DLD1 (cell line): ENCODE data around the gene TBC1D10A.

Experiments used
- in situ Hi-C: cut with HindIII; loops from 2 replicates; pipeline ENCODE4 v1.10.0; 2017; ENCODE audit warnings: low sequenced_read_pairs

The TBC1D10A gene

GRCh38 chr22:30249049-30250038 lies 77.4 kb downstream of the TBC1D10A start:
- in situ Hi-C loops: no loop called here

DNA sequence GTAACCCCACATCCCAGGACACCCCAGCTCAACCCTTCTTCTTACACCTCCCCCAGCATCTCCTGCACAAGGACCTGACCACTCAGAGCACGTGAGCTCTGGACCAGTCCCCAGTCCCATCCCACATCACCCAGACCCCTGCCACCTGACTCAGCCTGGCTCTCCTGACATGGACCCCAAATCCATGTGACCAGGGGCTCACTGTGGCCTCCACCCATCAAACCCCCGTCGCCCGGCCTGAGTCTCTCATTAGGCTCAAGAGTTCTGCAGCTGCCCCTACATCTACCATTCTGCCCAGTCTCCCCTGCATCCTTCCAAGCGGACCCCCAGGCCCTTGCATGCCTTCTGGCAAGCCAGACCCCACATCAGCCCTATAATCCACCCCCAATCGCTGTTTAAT lies 78.3 kb downstream of the TBC1D10A start:
- in situ Hi-C loops: no loop called here

- in situ Hi-C loops: no loop called here
These were observed 78.8 kb downstream of the TBC1D10A start for GRCh38 chr22:30247974-30248373.

- in situ Hi-C loops: no loop called here
These were observed 79.2 kb downstream of the TBC1D10A start for GRCh38 chr22:30247561-30247960.

GRCh38 chr22:30246814-30247376 lies 79.8 kb downstream of the TBC1D10A start:
- in situ Hi-C loops: no loop called here

DNA sequence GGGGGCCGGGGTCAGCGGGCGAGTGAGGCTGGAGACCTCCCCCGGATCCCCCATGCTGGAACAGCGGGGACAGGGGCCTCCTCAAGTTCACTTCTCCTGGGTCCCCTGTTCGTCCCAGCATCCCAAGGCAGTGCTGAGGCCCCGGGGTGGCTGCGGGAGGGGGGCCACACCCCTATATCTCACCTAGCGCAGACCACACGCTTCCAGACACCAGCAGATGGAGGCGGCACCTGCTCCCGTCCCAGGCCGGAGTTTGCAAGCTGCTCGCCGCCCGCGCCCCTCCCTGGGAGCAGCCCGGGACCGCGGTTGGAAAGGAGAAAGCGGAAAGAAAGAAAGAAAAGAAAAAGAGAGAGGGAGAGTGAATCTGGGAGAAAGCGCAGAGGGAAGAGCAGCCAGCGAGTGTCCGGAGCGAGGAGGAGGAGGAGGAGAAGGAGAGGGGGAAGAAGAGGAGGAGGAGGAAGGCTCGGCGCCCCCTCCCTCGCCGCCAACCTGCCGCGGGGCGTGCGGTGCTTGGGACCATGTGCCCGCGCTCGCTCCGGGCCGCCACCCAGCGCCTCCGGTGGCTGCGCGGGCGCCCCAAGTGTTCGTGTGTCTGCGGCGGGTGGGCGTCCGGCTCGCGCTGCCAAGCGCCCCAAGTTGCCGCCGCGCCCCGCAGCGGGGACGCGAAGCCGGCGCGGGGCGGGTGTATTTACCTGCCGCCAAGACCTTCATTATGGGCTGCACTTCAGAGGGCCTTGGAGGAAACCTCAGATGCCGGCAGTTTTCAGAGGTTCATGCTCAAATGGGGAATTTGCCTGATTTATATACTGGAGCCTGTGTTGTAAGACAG lies 80.5 kb downstream of the TBC1D10A start, which contains the start of gene LIF:
Gene LIF (minus strand): TSS at position 775 of the 829 bp plus-strand sequence. CDS start 64 bp downstream, at position 711.
- in situ Hi-C loops: no loop called here

DNA sequence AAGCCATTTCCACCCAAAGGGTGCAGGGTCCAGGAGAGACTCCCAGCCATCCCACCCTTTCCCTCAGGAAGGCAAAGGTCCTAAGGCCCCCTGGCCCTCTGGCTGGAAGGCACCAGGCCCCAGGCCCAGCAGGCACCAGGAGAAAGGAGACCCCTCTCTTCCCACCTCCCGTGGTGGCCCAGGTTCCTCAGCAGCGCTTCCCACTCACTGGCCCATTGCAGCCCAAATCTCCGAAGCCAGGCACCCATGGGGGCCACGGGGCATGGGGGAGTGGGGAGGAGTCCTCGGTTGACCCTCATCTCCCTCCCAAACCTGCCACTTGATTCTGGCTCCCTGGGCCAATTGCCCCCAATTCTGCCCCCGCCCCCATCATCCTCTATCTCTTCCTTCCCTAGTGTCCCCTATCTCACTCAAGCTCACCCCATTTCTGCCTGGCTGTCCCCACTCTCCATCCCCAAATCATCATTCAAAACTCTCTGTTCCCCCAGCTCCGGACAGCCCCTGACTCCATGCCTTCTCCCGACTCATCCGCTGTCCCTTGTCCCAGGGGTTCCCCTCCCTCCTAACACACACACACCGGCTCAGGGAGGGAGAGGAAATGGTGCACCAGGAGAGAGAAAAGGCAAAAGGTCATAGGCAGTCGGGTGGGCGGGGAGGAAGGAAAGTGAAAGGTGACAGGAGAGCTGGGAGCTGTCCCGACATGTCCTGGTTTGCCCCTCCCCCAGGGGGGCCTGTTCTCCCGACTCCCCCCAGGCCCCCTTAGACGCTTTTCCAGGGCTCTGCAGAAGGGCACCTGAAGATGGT lies 81.4 kb downstream of the TBC1D10A start:
- in situ Hi-C loops: no loop called here

DNA sequence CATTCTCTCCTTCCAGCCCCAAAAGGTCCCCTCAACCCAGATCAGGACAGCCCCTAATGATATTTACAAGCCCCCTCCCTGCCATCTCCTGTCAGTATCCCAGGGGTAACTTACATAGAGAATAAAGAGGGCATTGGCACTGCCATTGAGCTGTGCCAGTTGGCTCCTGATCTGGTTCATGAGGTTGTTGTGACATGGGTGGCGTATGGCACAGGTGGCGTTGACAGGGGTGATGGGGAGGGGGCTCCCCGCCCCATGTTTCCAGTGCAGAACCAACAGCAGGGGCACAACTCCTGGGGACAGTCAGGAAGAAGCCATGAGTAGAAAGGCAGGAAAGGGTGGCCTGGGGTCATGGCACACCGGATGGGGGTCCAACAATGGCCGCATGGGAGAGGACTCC lies 82.1 kb downstream of the TBC1D10A start:
- in situ Hi-C loops: no loop called here

DNA sequence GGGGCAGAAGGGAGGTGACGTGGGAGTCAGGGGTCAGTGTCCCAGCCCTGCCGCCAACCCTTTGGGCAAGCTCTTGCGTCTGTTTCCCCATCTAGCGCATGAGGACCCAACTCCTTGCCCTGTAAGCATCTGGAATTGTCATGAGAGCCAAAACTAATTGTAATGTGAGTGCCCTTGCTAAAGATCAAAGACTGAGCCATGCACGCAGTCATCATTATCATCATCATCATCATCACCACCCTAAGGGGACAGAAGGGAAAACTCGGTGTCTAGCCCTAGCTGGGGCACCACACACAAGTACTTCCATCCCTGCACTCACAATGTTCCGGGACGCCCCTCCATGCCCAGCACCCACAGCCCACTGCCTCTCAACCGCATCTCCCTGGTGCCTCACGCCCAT lies 82.7 kb downstream of the TBC1D10A start:
- in situ Hi-C loops: no loop called here

DNA sequence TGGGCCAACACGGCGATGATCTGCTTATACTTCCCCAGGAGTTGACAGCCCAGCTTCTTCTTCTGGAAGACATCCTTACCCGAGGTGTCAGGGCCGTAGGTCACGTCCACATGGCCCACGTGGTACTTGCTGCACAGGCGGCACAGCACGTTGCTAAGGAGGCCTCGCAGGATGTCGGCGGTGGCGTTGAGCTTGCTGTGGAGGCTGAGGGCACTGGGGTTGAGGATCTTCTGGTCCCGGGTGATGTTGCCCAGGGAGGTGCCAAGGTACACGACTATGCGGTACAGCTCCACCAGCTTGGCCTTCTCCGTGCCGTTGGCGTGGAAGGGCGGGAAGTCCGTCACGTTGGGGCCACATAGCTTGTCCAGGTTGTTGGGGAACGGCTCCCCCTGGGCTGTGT lies 83.1 kb downstream of the TBC1D10A start:
- in situ Hi-C loops: no loop called here
